T-helper 2 cell treated with Interferon-gamma antibody and Interleukin-4, amounts not matched to agents 5 μg/mL and 100 μg/mL, for 36 hours (primary cell): ENCODE measurements around the gene ABCF3.

Source experiments
- DNase-seq: peaks from one replicate; pipeline ENCODE4 v3.0.0; 2021; ENCODE audit warnings: low spot score
- H3K27ac Mint-ChIP-seq: one replicate; pipeline ENCODE4 v1.8.0; 2021; ENCODE audit warnings: mild to moderate bottlenecking, mixed read lengths
- H3K27me3 Mint-ChIP-seq: one replicate; pipeline ENCODE4 v1.8.0; 2021; ENCODE audit warnings: low read depth, mixed read lengths
- H3K36me3 Mint-ChIP-seq: one replicate; pipeline ENCODE4 v1.8.0; 2021; ENCODE audit warnings: low read depth, mixed read lengths
- H3K4me1 Mint-ChIP-seq: one replicate; pipeline ENCODE4 v1.8.0; 2021; ENCODE audit warnings: low read depth, mixed read lengths
- H3K4me3 Mint-ChIP-seq: one replicate; pipeline ENCODE4 v1.8.0; 2022; ENCODE audit warnings: mild to moderate bottlenecking, moderate library complexity, mixed read lengths
- H3K9me3 Mint-ChIP-seq: one replicate; pipeline ENCODE4 v1.8.0; 2021; ENCODE audit warnings: mixed read lengths

The ABCF3 gene

GRCh38 chr3:184185461-184186183 is 377 bp upstream of the ABCF3 start:
- H3K4me1 Mint-ChIP-seq, result peaks cover 19% of the 10 kb centered on the region
- H3K27ac Mint-ChIP-seq, result peak overlapping the region; percentile 95
- peak overlapping the region; percentile 97 for H3K4me3 Mint-ChIP-seq

GRCh38 chr3:184186902-184187207 is 856 bp downstream of the ABCF3 start:
- DNase-seq, result no peak
- Mint-ChIP-seq H3K36me3 (peaks cover 49% of the 10 kb centered on the region), H3K9me3 (no peaks in the 10 kb centered on the region), H3K27ac (peak overlapping the region; percentile 95), H3K4me1 (peaks cover 19% of the 10 kb centered on the region), H3K27me3 (no peaks in the 10 kb centered on the region), H3K4me3 (peak overlapping the region; percentile 97)

More at GRCh38 chr3:184185461-184186183, 377 bp upstream of the ABCF3 start:
- peak; percentile 100 for DNase-seq
- peaks cover 56% of the 10 kb centered on the region for H3K36me3 Mint-ChIP-seq
- no peaks in the 10 kb centered on the region for H3K27me3 Mint-ChIP-seq
- H3K9me3 Mint-ChIP-seq, result no peaks in the 10 kb centered on the region

GRCh38 chr3:184188080-184188479 is 2.1 kb downstream of the ABCF3 start:
- peaks cover 47% of the 10 kb centered on the region for H3K36me3 Mint-ChIP-seq
- H3K4me3 Mint-ChIP-seq, result no peak overlapping the region

GRCh38 chr3:184189421-184189820 is 3.4 kb downstream of the ABCF3 start:
- no peak overlapping the region for H3K27ac Mint-ChIP-seq
- H3K4me3 Mint-ChIP-seq, result no peak overlapping the region
- H3K4me1 Mint-ChIP-seq, result peaks cover 19% of the 10 kb centered on the region
- no peak for DNase-seq
- peaks cover 48% of the 10 kb centered on the region for H3K36me3 Mint-ChIP-seq
- no peaks in the 10 kb centered on the region for H3K9me3 Mint-ChIP-seq
- no peaks in the 10 kb centered on the region for H3K27me3 Mint-ChIP-seq

More at GRCh38 chr3:184188080-184188479, 2.1 kb downstream of the ABCF3 start:
- no peaks in the 10 kb centered on the region for H3K27me3 Mint-ChIP-seq
- H3K4me1 Mint-ChIP-seq, result peaks cover 19% of the 10 kb centered on the region
- no peaks in the 10 kb centered on the region for H3K9me3 Mint-ChIP-seq
- DNase-seq, result no peak
- no peak overlapping the region for H3K27ac Mint-ChIP-seq

- Mint-ChIP-seq H3K4me3 (no peak overlapping the region), H3K9me3 (no peaks in the 10 kb centered on the region), H3K27me3 (no peaks in the 10 kb centered on the region), H3K27ac (no peak overlapping the region), H3K4me1 (no peaks in the 10 kb centered on the region), H3K36me3 (peaks cover 43% of the 10 kb centered on the region)
- DNase-seq, result no peak
Observed at GRCh38 chr3:184192889-184193288, 6.9 kb downstream of the ABCF3 start.

GRCh38 chr3:184193991-184194539 is 8.1 kb downstream of the ABCF3 start:
- Mint-ChIP-seq H3K27me3 (no peaks in the 10 kb centered on the region), H3K4me3 (no peak overlapping the region), H3K9me3 (no peaks in the 10 kb centered on the region), H3K4me1 (no peaks in the 10 kb centered on the region), H3K27ac (no peak overlapping the region), H3K36me3 (peaks cover 37% of the 10 kb centered on the region)
- DNase-seq, result no peak

GRCh38 chr3:184196536-184196935 is 10.5 kb downstream of the ABCF3 start:
- Mint-ChIP-seq H3K4me1 (no peaks in the 10 kb centered on the region), H3K36me3 (peaks cover 24% of the 10 kb centered on the region), H3K27me3 (no peaks in the 10 kb centered on the region), H3K4me3 (no peak overlapping the region), H3K27ac (no peak overlapping the region), H3K9me3 (no peaks in the 10 kb centered on the region)
- DNase-seq, result no peak

- H3K4me1 Mint-ChIP-seq, result no peaks in the 10 kb centered on the region
- H3K4me3 Mint-ChIP-seq, result no peak overlapping the region
- H3K36me3 Mint-ChIP-seq, result peaks cover 9% of the 10 kb centered on the region
- no peaks in the 10 kb centered on the region for H3K27me3 Mint-ChIP-seq
- H3K27ac Mint-ChIP-seq, result no peak overlapping the region
- no peak for DNase-seq
- no peaks in the 10 kb centered on the region for H3K9me3 Mint-ChIP-seq
Observed at GRCh38 chr3:184198509-184198908, 12.5 kb downstream of the ABCF3 start.

GRCh38 chr3:184200825-184201224 is 14.8 kb downstream of the ABCF3 start:
- Mint-ChIP-seq H3K4me1 (no peaks in the 10 kb centered on the region), H3K27me3 (peaks cover 2% of the 10 kb centered on the region), H3K4me3 (no peak overlapping the region), H3K9me3 (no peaks in the 10 kb centered on the region), H3K36me3 (no peaks in the 10 kb centered on the region), H3K27ac (no peak overlapping the region)
- no peak for DNase-seq

GRCh38 chr3:184203526-184203925 is 17.5 kb downstream of the ABCF3 start:
- Mint-ChIP-seq H3K27ac (no peak overlapping the region), H3K4me1 (no peaks in the 10 kb centered on the region), H3K9me3 (no peaks in the 10 kb centered on the region), H3K27me3 (peaks cover 15% of the 10 kb centered on the region), H3K36me3 (no peaks in the 10 kb centered on the region), H3K4me3 (no peak overlapping the region)
- DNase-seq, result no peak

GRCh38 chr3:184209146-184209923 is 23.3 kb downstream of the ABCF3 start:
- Mint-ChIP-seq H3K4me1 (no peaks in the 10 kb centered on the region), H3K27me3 (peaks cover 20% of the 10 kb centered on the region), H3K4me3 (no peak overlapping the region), H3K36me3 (no peaks in the 10 kb centered on the region), H3K9me3 (no peaks in the 10 kb centered on the region), H3K27ac (no peak overlapping the region)
- DNase-seq, result no peak

- no peak overlapping the region for H3K27ac Mint-ChIP-seq
- no peak overlapping the region for H3K4me3 Mint-ChIP-seq
- no peak for DNase-seq
- H3K4me1 Mint-ChIP-seq, result no peaks in the 10 kb centered on the region
- H3K9me3 Mint-ChIP-seq, result no peaks in the 10 kb centered on the region
- H3K36me3 Mint-ChIP-seq, result no peaks in the 10 kb centered on the region
- H3K27me3 Mint-ChIP-seq, result peaks cover 21% of the 10 kb centered on the region
Observed at GRCh38 chr3:184211297-184211696, 25.3 kb downstream of the ABCF3 start.

- Mint-ChIP-seq H3K36me3 (no peaks in the 10 kb centered on the region), H3K9me3 (no peaks in the 10 kb centered on the region), H3K27me3 (peaks cover 16% of the 10 kb centered on the region), H3K27ac (no peak overlapping the region), H3K4me3 (no peak overlapping the region), H3K4me1 (no peaks in the 10 kb centered on the region)
- DNase-seq, result no peak
Observed at GRCh38 chr3:184211718-184212117, 25.7 kb downstream of the ABCF3 start.

- Mint-ChIP-seq H3K27me3 (peaks cover 13% of the 10 kb centered on the region), H3K4me3 (no peak overlapping the region), H3K36me3 (no peaks in the 10 kb centered on the region), H3K4me1 (no peaks in the 10 kb centered on the region), H3K9me3 (no peaks in the 10 kb centered on the region), H3K27ac (no peak overlapping the region)
- no peak for DNase-seq
Observed at GRCh38 chr3:184218814-184219213, 32.8 kb downstream of the ABCF3 start.
